Keratinocyte (primary cell): Measurements from ENCODE around the gene AGFG1. TPM values are rescaled to one million over a fixed set of nuclear protein-coding genes. Genes with fewer than 3 reads are reported as not detected.

ENCODE experiments used
- DNase-seq: peaks from one replicate; pipeline ENCODE4 v3.0.0-alpha.2; 2011; ENCODE audit warnings: low read depth, missing footprints, low spot score
- FAIRE-seq: peaks from 2 replicates; lab custom pipeline; 2011; peaks lifted over from hg19 to GRCh38; lab: Jason Lieb, UNC
- H2AFZ ChIP-seq: 2 replicates; pipeline ENCODE4 v1.6.0; 2012; ENCODE audit warnings: low read length, control low read depth, inconsistent platforms; ENCODE audit not compliant: control insufficient read depth
- H3K27ac ChIP-seq: 2 replicates; pipeline ENCODE4 v1.5.1; 2011; ENCODE audit warnings: low read length; ENCODE audit not compliant: control insufficient read depth, insufficient read depth
- H3K27me3 ChIP-seq: 3 replicates; pipeline ENCODE4 v1.6.0; 2011; ENCODE audit warnings: low read length; ENCODE audit not compliant: control insufficient read depth, insufficient read depth; ENCODE audit errors: extremely low read depth
- H3K36me3 ChIP-seq, 2 experiments: 2 replicates in 1 of 2; 3 replicates in 1 of 2; pipeline ENCODE4 v1.5.1; 2011; ENCODE audit warnings: low read length in 2 of 2, mild to moderate bottlenecking in 1 of 2; ENCODE audit not compliant: control insufficient read depth in 2 of 2, insufficient read depth in 2 of 2; ENCODE audit errors: extremely low read depth in 1 of 2
- H3K4me1 ChIP-seq: 3 replicates; pipeline ENCODE4 v1.5.1; 2011; ENCODE audit warnings: low read length; ENCODE audit not compliant: control insufficient read depth, insufficient read depth; ENCODE audit errors: extremely low read depth
- H3K4me2 ChIP-seq: 3 replicates; pipeline ENCODE4 v1.6.0; 2011; ENCODE audit warnings: low read depth, low read length; ENCODE audit not compliant: control insufficient read depth, insufficient read depth; ENCODE audit errors: extremely low read depth
- H3K4me3 ChIP-seq, 3 experiments: fragments of 200-600 bp in 1 of 3; sonication (generic) in 1 of 3; 2 replicates in 2 of 3; 3 replicates in 1 of 3; pipeline ENCODE4 v1.5.1; 2011 to 2016; ENCODE audit warnings: low read length in 3 of 3, mild to moderate bottlenecking in 3 of 3, control low read depth in 2 of 3, inconsistent platforms in 1 of 3, low read depth in 1 of 3, mixed read lengths in 1 of 3, mixed run types in 1 of 3, moderate library complexity in 1 of 3; ENCODE audit not compliant: control insufficient read depth in 2 of 3, insufficient read depth in 2 of 3; ENCODE audit errors: extremely low read depth in 1 of 3
- H3K79me2 ChIP-seq: 2 replicates; pipeline ENCODE4 v1.6.0; 2012; ENCODE audit warnings: low read length; ENCODE audit not compliant: control insufficient read depth, insufficient read depth
- H3K9ac ChIP-seq: 3 replicates; pipeline ENCODE4 v1.6.0; 2011; ENCODE audit warnings: low read length; ENCODE audit not compliant: control insufficient read depth, insufficient read depth; ENCODE audit errors: extremely low read depth
- H3K9me1 ChIP-seq: 3 replicates; pipeline ENCODE4 v1.6.0; 2011; ENCODE audit warnings: low read length; ENCODE audit not compliant: control insufficient read depth, insufficient read depth; ENCODE audit errors: extremely low read depth
- H3K9me3 ChIP-seq: 2 replicates; pipeline ENCODE4 v1.5.1; 2012; ENCODE audit warnings: low read depth, low read length; ENCODE audit not compliant: control insufficient read depth
- H4K20me1 ChIP-seq: 3 replicates; pipeline ENCODE4 v1.6.0; 2011; ENCODE audit warnings: low read length; ENCODE audit not compliant: control insufficient read depth, insufficient read depth; ENCODE audit errors: extremely low read depth
- EZH2 ChIP-seq: IDR thresholded peaks from one replicate; pipeline ENCODE4 v1.6.1; 2012; ENCODE audit warnings: inconsistent platforms, mild to moderate bottlenecking, low read length, moderate library complexity
- dilution Hi-C: fragments of 300-500 bp; cut with MboI; formaldehyde crosslinking; loops from one replicate; pipeline ENCODE4 v1.7.0; 2020; ENCODE audit warnings: low sequenced_read_pairs; ENCODE audit not compliant: extremely low pct_ligation_motif_present
- polyA plus RNA-seq, 5 experiments: library from polyadenylated mRNA; depleted of rRNA in 3 of 5; stranded (reverse) in 3 of 5; stranded (forward) in 1 of 5; unstranded in 1 of 5; fragments of >200 nt; gene quantifications; 1 replicate in 1 of 5; 2 replicates in 3 of 5; 3 replicates in 1 of 5; pipeline versions ENCODE4 v1.2.1 to v1.2.3, GENCODE V29; 2011 to 2012; ENCODE audit warnings: missing spikeins in 2 of 5, low read depth in 1 of 5, low replicate concordance in 1 of 5
- TF ChIP-seq, protein P1 (sequence below), 3 experiments: IDR thresholded peaks in 1 of 3; conservative IDR thresholded peaks in 1 of 3; optimal IDR thresholded peaks in 1 of 3; 2 replicates in 2 of 3; 3 replicates in 1 of 3; pipeline versions ENCODE3 to v1.5.1; 2011; ENCODE audit warnings: low read length in 3 of 3, mild to moderate bottlenecking in 3 of 3, moderate library complexity in 2 of 3, control low read depth in 1 of 3, inconsistent platforms in 1 of 3; ENCODE audit not compliant: insufficient read depth in 2 of 3; ENCODE audit errors: extremely low read depth in 1 of 3

The AGFG1 gene
- polyA plus RNA-seq, 1 donor (not counting 4 experiments of a cell fraction or from before 2014, with no cell fraction given) = 111 TPM

DNA sequence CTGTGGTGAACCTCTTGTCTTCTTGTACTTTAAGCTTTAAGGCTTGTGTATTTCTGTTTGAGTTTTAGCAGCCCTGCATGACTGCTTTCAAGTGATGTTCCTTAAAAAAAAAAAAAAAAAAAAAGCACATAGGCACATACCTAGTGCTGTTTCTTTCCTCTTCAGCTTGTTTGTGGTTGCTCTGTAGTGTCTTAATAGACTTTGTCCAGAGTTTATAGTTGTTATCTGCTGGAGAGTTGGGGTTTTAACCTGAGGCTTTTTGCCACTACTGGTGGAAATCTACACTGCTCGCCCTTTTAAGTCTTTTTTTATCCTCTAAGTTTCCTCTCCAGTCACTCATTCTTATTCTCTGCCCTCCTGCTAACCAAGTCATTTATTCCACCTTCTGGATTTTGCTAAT, 34.5 kb downstream of the AGFG1 start:
- peaks cover 96% of the 10 kb centered on the region for H3K79me2 ChIP-seq
- no peak overlapping the region for H3K4me2 ChIP-seq
- H3K9me3 ChIP-seq = no peaks in the 10 kb centered on the region
- H3K4me1 ChIP-seq = peaks cover 21% of the 10 kb centered on the region
- H3K9me1 ChIP-seq = peaks cover 3% of the 10 kb centered on the region
- peaks cover 0 to 3% of the 10 kb centered on the region in 2 experiments for H3K36me3 ChIP-seq
- dilution Hi-C loops = no loop called here
- TF ChIP-seq EZH2 = no peak
- TF ChIP-seq, protein P1, sequence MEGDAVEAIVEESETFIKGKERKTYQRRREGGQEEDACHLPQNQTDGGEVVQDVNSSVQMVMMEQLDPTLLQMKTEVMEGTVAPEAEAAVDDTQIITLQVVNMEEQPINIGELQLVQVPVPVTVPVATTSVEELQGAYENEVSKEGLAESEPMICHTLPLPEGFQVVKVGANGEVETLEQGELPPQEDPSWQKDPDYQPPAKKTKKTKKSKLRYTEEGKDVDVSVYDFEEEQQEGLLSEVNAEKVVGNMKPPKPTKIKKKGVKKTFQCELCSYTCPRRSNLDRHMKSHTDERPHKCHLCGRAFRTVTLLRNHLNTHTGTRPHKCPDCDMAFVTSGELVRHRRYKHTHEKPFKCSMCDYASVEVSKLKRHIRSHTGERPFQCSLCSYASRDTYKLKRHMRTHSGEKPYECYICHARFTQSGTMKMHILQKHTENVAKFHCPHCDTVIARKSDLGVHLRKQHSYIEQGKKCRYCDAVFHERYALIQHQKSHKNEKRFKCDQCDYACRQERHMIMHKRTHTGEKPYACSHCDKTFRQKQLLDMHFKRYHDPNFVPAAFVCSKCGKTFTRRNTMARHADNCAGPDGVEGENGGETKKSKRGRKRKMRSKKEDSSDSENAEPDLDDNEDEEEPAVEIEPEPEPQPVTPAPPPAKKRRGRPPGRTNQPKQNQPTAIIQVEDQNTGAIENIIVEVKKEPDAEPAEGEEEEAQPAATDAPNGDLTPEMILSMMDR (optimal IDR thresholded peaks at IDR 0.05 in 1 of 3, IDR thresholded peaks at IDR 0.05 in 1 of 3, conservative IDR thresholded peaks at IDR 0.05 in 1 of 3; ENCODE audit: extremely low read depth in 1 of 3, insufficient read depth in 2 of 3, low read length in 3 of 3) = no peak
- H3K27me3 ChIP-seq = no peaks in the 10 kb centered on the region
- FAIRE-seq = no peak
- no peak overlapping the region for H3K4me3 ChIP-seq
- H2AFZ ChIP-seq = no peak overlapping the region
- DNase-seq = no peak
- no peak overlapping the region for H3K27ac ChIP-seq
- H3K9ac ChIP-seq = no peak overlapping the region
- H4K20me1 ChIP-seq = peaks cover 15% of the 10 kb centered on the region

DNA sequence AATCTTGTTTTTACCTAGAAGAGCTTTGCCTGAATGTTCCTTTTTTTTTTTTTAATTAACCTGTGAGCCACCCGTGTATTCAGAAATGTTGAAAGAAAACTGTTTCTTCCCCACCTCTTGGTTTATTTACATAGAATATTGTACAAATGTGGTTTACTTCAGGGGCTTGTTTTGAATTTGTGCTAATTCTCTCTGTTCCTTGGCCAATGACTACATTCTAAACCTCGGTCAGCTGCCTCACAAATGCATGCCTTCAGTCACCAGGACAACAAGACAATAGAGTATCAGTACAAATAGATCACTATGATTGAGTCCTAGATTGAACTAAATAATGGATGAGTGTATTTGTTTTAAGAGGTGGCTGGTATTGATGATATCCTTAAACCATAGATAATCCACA, 36.0 kb downstream of the AGFG1 start:
- Histone ChIP-seq H3K27me3 (no peaks in the 10 kb centered on the region), H2AFZ (no peak overlapping the region), H4K20me1 (peaks cover 10% of the 10 kb centered on the region), H3K79me2 (peaks cover 96% of the 10 kb centered on the region), H3K4me2 (no peak overlapping the region), H3K4me3 (no peak overlapping the region), H3K9me1 (peaks cover 3% of the 10 kb centered on the region), H3K9me3 (no peaks in the 10 kb centered on the region), H3K27ac (no peak overlapping the region), H3K4me1 (peaks cover 21% of the 10 kb centered on the region), H3K9ac (no peak overlapping the region), H3K36me3 (peaks cover 0 to 3% of the 10 kb centered on the region in 2 experiments)
- no peak for DNase-seq
- TF ChIP-seq, protein P1 (optimal IDR thresholded peaks at IDR 0.05 in 1 of 3, IDR thresholded peaks at IDR 0.05 in 1 of 3, conservative IDR thresholded peaks at IDR 0.05 in 1 of 3; ENCODE audit: extremely low read depth in 1 of 3, insufficient read depth in 2 of 3, low read length in 3 of 3) = no peak
- TF ChIP-seq EZH2 = no peak
- FAIRE-seq = no peak
- dilution Hi-C loops = no loop called here
